ENCODE data around the gene GALNT9. TPM values are rescaled to one million over a fixed set of nuclear protein-coding genes. Genes with fewer than 3 reads are reported as not detected.

GALNT9 gene
- total and polyA plus RNA-seq, 2 donors (not counting 1 experiment from before 2014, with no cell fraction given), result 0.71 to 2.4 TPM

DNA sequence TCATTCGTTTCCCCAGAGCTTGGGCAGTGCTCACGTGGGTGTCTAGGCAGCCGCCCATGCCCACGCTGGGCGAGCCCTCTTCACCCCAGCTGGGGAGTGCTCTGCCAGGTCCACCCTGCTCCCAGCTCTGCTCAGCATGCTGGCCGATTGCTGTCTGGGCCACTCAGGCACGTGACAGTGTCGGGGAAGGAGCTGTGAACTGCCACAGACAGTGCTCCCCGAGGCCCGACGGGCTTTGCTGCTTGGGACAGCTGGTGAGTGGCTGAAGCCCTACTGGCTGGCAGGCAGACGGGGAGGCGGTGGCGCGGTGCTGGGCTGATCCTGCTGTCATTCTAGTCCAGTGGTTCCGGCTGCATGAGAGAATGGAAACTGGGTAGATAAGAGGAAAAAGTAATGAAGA is 169.4 kb downstream of the GALNT9 start:
- no peak overlapping the region for H3K9ac ChIP-seq (ENCODE audit: low read length)
- no peak overlapping the region for H3K27ac ChIP-seq (ENCODE audit: low read length in 2 of 2)
- H2AFZ ChIP-seq (ENCODE audit: insufficient read depth, low read depth, low read length, poor library complexity, severe bottlenecking), result no peak overlapping the region
- peaks cover 0 to 20% (median 0%) of the 10 kb centered on the region in 3 donors for H3K9me3 ChIP-seq (ENCODE audit: control extremely low read depth in 1 of 3, control insufficient read depth in 2 of 3, insufficient read depth in 1 of 3, low read length in 2 of 3)
- ChIA-PET POLR2A (no interaction called here), CTCF (no interaction called here)
- H3K4me2 ChIP-seq (replicated peaks; ENCODE audit: low read depth, low read length, poor library complexity, severe bottlenecking), result no peak overlapping the region
- intact Hi-C loops (cut with micrococcal nuclease), result no loop called here
- Mint-ChIP-seq H3K27ac (no peak overlapping the region), H3K9me3 (ENCODE audit: insufficient read depth) (no peaks in the 10 kb centered on the region), H3K4me3 (no peak overlapping the region), H3K4me1 (no peaks in the 10 kb centered on the region), H3K27me3 (no peaks in the 10 kb centered on the region)
- H3K27me3 ChIP-seq (replicated peaks in 1 of 4; ENCODE audit: control extremely low read depth in 1 of 4, control insufficient read depth in 3 of 4, insufficient read depth in 4 of 4, low read length in 3 of 4), result no peaks in the 10 kb centered on the region
- TF ChIP-seq EZH2 (IDR thresholded peaks at IDR 0.05; ENCODE audit: borderline replicate concordance, insufficient read depth, low read depth, low read length, poor library complexity, severe bottlenecking), result no peak
- TF ChIP-seq, protein P1, sequence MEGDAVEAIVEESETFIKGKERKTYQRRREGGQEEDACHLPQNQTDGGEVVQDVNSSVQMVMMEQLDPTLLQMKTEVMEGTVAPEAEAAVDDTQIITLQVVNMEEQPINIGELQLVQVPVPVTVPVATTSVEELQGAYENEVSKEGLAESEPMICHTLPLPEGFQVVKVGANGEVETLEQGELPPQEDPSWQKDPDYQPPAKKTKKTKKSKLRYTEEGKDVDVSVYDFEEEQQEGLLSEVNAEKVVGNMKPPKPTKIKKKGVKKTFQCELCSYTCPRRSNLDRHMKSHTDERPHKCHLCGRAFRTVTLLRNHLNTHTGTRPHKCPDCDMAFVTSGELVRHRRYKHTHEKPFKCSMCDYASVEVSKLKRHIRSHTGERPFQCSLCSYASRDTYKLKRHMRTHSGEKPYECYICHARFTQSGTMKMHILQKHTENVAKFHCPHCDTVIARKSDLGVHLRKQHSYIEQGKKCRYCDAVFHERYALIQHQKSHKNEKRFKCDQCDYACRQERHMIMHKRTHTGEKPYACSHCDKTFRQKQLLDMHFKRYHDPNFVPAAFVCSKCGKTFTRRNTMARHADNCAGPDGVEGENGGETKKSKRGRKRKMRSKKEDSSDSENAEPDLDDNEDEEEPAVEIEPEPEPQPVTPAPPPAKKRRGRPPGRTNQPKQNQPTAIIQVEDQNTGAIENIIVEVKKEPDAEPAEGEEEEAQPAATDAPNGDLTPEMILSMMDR (IDR thresholded peaks at IDR 0.05), result no peak
- ATAC-seq (ENCODE audit: low read depth) (no peak), DNase-seq (no peak)
- no peaks in the 10 kb centered on the region for H3K4me1 ChIP-seq (ENCODE audit: control insufficient read depth in 2 of 2, insufficient read depth in 2 of 2, low read length in 2 of 2)
- peaks cover 7 to 22% of the 10 kb centered on the region in 2 experiments for H3K36me3 ChIP-seq (replicated peaks in 1 of 2; ENCODE audit: control extremely low read depth in 1 of 2, control insufficient read depth in 1 of 2, extremely low read depth in 1 of 2, insufficient read depth in 2 of 2, low read length in 1 of 2)
- no peaks in the 10 kb centered on the region for H3K79me2 ChIP-seq (ENCODE audit: control insufficient read depth, insufficient read depth, low read length)
- H4K20me1 ChIP-seq (ENCODE audit: control insufficient read depth, insufficient read depth, low read length, poor library complexity, severe bottlenecking), result no peaks in the 10 kb centered on the region
- no peak overlapping the region for H3K4me3 ChIP-seq (ENCODE audit: control extremely low read depth in 1 of 5, extremely low read depth in 1 of 5, insufficient read depth in 1 of 5, low read depth in 2 of 5, low read length in 4 of 5)
- WGBS (ENCODE audit: insufficient coverage), result 94% methylated on average over 16 of the region's 16 CpGs

DNA sequence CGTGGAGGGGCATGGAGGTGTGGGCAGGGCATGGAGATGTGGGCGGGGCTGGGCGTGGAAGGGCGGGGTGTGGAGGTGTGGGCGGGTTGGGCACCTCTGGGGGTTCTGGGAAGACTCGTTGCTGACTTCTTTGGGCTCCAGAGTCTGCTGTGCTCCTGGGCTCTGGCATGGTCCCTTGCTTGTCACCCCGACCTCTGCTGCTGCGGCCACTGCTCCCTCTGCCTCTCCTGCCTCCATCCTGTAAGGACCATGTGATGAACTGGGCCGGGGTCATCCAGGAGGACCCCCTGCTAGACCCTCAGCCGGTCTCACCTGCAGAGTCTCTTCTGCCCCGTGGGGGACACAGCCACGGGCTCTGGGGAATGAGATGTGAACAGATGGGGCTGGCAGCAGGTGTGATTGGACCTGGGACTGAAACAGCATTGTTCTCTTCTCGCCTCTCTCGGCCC is 169.8 kb downstream of the GALNT9 start:
- no peak overlapping the region for H3K9ac ChIP-seq (ENCODE audit: low read length)
- no peak overlapping the region for H3K27ac Mint-ChIP-seq
- POLR2A ChIA-PET, result no interaction called here
- H3K27me3 Mint-ChIP-seq, result no peaks in the 10 kb centered on the region
- H3K4me1 ChIP-seq (ENCODE audit: control insufficient read depth in 2 of 2, insufficient read depth in 2 of 2, low read length in 2 of 2), result peaks cover 0 to 1% of the 10 kb centered on the region in 2 donors
- no peaks in the 10 kb centered on the region for H3K79me2 ChIP-seq (ENCODE audit: control insufficient read depth, insufficient read depth, low read length)
- DNase-seq (no peak), ATAC-seq (ENCODE audit: low read depth) (no peak)
- no peaks in the 10 kb centered on the region for H3K9me3 Mint-ChIP-seq (ENCODE audit: insufficient read depth)
- no peak overlapping the region for H3K4me3 Mint-ChIP-seq
- no peak overlapping the region for H3K4me3 ChIP-seq (ENCODE audit: control extremely low read depth in 1 of 5, extremely low read depth in 1 of 5, insufficient read depth in 1 of 5, low read depth in 2 of 5, low read length in 4 of 5)
- no peak overlapping the region for H3K27ac ChIP-seq (ENCODE audit: low read length in 2 of 2)
- TF ChIP-seq, protein P1 (IDR thresholded peaks at IDR 0.05), result no peak
- no peak for TF ChIP-seq EZH2 (IDR thresholded peaks at IDR 0.05; ENCODE audit: borderline replicate concordance, insufficient read depth, low read depth, low read length, poor library complexity, severe bottlenecking)
- H3K9me3 ChIP-seq (ENCODE audit: control extremely low read depth in 1 of 3, control insufficient read depth in 2 of 3, insufficient read depth in 1 of 3, low read length in 2 of 3), result peaks cover 0 to 20% (median 0%) of the 10 kb centered on the region in 3 donors
- 83% methylated on average over 10 of the region's 14 CpGs for WGBS (ENCODE audit: insufficient coverage)
- no peaks in the 10 kb centered on the region for H3K27me3 ChIP-seq (replicated peaks in 1 of 4; ENCODE audit: control extremely low read depth in 1 of 4, control insufficient read depth in 3 of 4, insufficient read depth in 4 of 4, low read length in 3 of 4)
- H4K20me1 ChIP-seq (ENCODE audit: control insufficient read depth, insufficient read depth, low read length, poor library complexity, severe bottlenecking), result no peaks in the 10 kb centered on the region
- intact Hi-C loops (cut with micrococcal nuclease), result no loop called here
- CTCF ChIA-PET, result no interaction called here
- no peak overlapping the region for H2AFZ ChIP-seq (ENCODE audit: insufficient read depth, low read depth, low read length, poor library complexity, severe bottlenecking)
- peaks cover under 1% of the 10 kb centered on the region for H3K4me1 Mint-ChIP-seq
- H3K36me3 ChIP-seq (replicated peaks in 1 of 2; ENCODE audit: control extremely low read depth in 1 of 2, control insufficient read depth in 1 of 2, extremely low read depth in 1 of 2, insufficient read depth in 2 of 2, low read length in 1 of 2), result peaks cover 7 to 22% of the 10 kb centered on the region in 2 experiments
- no peak overlapping the region for H3K4me2 ChIP-seq (replicated peaks; ENCODE audit: low read depth, low read length, poor library complexity, severe bottlenecking)

All from B cell (primary cell).